Breast epithelium (tissue), 3 donors: Measurements from ENCODE around the gene RASSF10.

ENCODE experiments used
- POLR2A ChIP-seq: fragments of 450-650 bp; IDR thresholded peaks from one replicate; pipeline ENCODE4 v1.6.1; 2016; ENCODE audit warnings: antibody characterized with exemption, mild to moderate bottlenecking, moderate library complexity
- POLR2AphosphoS5 ChIP-seq, 3 donors: sonication (generic); formaldehyde crosslinking; IDR thresholded peaks; one replicate each; pipeline ENCODE4 v1.6.1; 2017; ENCODE audit warnings: antibody characterized with exemption in 3 of 3
- TF ChIP-seq, protein P1 (sequence below), 3 donors: fragments of 450-650 bp; IDR thresholded peaks; one replicate each; pipeline ENCODE4 v1.5.1; 2016 to 2017; ENCODE audit warnings: antibody characterized with exemption in 3 of 3, mild to moderate bottlenecking in 3 of 3, moderate library complexity in 3 of 3

GRCh38 chr11:13009921-13010748 is 1.0 kb downstream of the RASSF10 start:
- TF ChIP-seq POLR2A = no peak
- TF ChIP-seq, protein P1, sequence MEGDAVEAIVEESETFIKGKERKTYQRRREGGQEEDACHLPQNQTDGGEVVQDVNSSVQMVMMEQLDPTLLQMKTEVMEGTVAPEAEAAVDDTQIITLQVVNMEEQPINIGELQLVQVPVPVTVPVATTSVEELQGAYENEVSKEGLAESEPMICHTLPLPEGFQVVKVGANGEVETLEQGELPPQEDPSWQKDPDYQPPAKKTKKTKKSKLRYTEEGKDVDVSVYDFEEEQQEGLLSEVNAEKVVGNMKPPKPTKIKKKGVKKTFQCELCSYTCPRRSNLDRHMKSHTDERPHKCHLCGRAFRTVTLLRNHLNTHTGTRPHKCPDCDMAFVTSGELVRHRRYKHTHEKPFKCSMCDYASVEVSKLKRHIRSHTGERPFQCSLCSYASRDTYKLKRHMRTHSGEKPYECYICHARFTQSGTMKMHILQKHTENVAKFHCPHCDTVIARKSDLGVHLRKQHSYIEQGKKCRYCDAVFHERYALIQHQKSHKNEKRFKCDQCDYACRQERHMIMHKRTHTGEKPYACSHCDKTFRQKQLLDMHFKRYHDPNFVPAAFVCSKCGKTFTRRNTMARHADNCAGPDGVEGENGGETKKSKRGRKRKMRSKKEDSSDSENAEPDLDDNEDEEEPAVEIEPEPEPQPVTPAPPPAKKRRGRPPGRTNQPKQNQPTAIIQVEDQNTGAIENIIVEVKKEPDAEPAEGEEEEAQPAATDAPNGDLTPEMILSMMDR (IDR thresholded peaks at IDR 0.05) = no peak
- TF ChIP-seq POLR2AphosphoS5 (IDR thresholded peaks at IDR 0.05) = peak in 1 of 3 donors; percentile 37
